Inferior parietal cortex (tissue), 1 donor: ENCODE results near the gene PLLP.

Experiments used
- DNase-seq: peaks from one replicate; pipeline ENCODE4 v3.0.0-alpha.2; 2016; ENCODE audit errors: extremely low spot score

The PLLP gene, protein sequence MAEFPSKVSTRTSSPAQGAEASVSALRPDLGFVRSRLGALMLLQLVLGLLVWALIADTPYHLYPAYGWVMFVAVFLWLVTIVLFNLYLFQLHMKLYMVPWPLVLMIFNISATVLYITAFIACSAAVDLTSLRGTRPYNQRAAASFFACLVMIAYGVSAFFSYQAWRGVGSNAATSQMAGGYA

DNA sequence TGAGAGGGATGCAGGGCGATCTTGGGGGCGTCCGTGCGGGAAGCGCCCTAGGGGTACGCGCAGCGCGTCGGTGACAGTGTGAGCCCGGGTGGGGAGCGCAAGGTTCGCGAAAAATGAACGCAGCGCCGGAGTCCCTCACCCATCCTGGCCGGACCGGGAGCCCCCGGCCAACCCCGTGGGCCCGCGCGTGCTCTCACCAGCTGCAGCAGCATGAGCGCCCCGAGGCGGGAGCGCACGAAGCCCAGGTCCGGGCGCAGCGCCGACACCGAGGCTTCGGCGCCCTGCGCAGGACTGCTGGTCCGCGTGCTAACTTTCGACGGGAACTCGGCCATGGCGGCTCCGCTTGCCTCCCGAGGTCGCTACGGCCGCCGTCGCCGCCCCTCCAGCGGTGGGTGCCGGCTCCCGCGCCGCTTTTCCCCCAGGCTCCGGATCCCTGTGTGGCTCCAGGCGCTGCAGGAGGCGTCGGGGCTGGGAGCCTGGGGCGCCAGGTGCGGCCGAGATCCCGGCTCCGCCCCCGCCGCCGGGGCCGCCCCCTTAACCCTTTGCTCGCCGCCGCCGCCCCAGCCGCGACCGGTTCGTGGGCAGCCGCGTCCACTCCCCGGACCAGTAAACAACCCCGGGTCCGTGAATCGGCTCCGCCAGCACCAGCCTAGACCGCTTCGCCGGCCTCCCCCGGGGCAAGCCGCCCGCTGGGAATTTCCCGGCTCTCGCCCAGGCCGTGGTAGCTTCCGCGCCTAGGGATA lies at the start of gene PLLP:
Gene PLLP, minus strand, starts transcription at position 464 of the 743 bp plus-strand sequence. Its CDS starts 132 bp downstream, at position 332.
- no peak for DNase-seq

DNA sequence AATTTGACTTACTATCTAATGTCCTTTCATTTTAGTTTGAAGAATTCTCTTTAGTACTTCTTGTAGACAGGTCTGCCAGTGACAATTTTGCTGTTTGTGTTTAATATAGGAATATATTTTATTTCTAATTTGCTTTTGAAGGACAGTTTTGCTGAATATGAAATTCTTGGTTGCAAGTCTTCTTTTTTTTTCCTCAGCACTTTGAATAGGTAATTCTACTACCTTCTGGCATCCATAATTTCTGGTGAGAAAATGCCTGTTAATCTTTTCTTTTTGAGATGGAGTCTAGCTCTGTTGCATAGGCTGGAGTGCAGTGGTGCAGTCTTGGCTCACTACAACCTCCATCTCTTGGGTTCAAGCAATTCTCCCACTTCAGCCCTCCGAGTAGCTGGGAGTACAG lies 48.9 kb upstream of the PLLP start:
- DNase-seq = no peak

DNA sequence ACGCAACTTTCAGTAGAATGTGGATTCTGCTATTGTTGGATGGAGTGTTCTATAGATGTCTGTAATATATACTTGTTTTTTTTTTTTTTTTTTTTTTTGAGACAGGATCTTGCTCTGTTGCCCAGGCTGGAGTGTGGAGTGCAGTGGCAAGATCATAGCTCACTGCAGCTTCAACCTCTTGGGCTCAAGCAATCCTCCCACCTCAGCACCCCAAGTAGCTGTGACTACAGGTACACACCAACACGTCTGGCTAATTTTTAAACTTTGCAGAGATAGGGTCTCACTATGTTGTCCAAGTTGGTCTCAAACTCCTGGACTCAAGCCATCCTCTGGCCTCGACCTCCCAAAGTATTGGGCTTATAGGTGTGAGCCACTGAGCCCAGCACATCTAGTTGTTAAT lies 46.9 kb upstream of the PLLP start:
- no peak for DNase-seq

DNA sequence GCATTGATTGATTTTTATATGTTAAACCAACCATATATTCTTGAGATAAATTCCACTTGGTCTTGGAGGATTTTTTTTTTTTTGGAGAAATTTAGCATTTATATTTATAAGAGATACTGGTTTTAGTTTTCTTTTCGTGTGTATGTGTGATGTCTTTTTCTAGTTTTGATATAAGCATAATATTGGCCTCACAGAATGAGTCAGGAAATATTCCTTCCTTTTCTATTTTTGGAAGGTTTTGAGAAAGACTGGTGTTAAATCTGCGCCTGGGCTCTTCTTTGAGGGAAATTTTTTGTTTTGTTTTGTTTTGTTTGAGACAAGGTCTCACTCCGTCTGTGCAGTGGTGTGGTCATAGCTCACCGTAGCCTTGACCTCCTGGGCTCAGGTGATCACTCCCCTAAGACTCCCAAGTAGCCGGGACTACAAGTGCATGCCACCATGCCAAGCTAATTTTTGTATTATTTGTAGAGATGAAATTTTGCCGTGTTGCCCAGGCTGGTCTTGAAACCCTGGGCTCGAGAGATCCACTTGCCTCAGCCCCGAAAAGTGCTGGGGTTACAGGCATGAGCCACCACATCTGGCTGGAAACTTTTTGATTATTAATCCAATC lies 45.4 kb upstream of the PLLP start:
- no peak for DNase-seq

DNA sequence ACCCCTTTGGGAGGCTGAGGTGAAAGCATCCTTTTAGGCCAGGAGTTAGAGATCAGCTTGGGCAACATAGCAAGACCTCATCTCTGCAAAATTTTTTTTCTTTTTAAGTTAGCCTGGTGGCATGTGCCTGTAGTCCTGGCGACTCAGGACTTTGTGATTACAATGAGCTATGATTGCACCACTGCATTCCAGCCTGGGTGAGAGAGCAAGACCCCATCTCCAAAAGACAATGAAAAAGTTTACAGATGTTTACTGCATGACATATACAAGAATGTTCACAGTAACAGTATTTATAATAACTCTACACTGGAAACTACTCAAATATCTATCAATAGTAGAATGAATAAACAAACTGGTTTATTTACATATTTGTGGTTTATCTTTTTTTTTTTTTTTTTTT lies 41.0 kb upstream of the PLLP start:
- no peak for DNase-seq

DNA sequence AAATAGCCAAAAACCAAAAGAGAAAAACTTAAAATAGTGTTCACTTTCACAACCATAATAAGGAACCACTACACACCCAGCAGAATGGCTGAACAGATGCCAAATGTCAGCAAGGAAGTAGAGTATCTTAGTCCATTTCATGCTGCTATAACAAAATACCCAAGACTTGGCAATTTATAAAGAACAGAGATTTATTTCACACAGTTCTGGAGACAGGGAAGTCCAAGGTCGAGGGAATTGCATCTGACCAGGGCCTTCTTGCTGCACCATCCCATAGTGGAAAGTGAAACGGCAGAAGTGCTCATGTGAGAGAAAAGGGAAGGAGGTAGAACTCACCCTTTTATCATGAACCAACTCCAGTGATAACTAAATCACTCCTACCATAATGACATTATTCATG lies 40.3 kb upstream of the PLLP start:
- DNase-seq = no peak

DNA sequence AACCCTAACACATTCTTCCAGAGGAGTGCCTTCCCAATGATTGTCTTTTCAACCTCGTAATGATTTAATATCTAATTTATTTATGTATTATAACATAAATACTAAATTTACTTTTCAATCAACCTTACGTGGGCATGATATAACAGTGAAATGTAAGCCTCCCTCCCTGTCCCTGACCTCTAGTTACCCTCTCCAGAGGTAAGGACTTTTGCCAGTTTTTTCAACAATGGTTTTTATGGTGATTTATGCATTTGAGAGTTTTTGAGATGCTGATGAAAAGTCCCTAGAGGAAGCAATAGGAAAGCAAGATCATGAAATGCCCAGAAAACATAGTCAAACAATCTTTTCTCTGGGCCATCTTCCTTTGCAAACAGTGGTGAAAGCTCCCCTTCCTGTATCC lies 35.2 kb upstream of the PLLP start:
- DNase-seq = no peak

DNA sequence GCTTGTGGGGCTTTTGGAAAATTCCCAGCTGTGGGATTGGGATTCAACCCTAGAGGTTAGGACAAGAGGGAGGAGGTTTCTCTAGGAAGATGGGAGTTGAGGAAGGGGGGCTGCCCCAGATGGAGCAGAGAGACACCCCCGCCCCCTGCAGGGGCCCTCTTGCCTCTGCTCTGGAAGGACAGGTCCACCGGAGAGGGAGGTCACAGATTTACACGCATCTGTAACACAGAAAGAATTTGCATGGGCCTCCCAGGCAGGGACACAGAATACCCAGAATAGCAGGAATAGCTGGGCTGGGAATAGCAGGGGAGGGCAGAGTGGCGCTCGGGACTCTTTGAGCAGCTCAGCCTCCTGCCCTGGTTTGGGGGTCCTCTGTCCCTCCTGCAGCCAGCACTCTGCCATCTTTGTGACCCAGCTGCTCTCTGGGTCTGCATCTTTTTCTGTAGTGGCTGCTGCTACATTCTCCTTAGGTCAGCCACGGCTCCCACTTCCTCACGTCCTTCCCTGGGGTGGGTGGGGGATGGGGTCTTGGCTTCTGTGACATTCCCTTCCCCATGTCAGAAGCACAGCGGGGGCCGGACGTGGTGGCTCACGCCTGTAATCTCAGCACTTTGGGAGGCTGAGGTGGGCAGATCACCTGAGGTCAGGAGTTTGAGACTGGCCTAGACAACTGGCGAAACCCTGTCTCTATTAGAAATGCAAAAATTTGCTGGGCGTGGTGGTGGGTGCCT lies 33.9 kb upstream of the PLLP start:
- DNase-seq = no peak

DNA sequence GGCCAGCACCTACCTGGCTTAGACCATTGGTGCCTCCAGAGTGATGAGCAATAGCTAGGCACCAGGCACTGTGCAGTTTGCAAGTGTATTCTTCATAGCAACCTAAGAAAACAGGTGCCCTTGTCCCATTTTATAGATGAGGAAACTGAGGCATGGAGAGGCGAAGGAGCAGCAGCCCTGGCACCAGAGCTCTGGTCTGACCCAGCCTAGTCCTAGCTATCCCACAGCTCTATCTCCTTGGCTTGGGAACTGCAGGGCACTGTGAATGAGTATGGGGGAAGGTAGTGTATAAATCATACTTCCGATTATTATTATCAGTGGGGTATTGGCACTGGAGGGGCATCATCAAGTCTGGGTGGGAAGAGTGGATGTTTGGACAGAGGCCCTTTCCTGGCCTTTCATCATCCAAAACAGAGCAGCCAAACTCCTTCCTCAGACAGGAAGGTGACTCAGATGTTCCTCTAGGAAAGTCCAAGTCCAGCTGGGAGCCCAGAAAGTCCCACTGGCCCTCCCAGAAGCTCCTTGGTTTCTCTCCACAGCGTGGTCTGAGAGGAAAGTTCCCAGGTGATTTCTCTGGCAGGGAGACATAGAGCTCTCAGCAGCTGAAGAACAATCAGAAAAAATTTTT lies 32.0 kb upstream of the PLLP start:
- DNase-seq = no peak

DNA sequence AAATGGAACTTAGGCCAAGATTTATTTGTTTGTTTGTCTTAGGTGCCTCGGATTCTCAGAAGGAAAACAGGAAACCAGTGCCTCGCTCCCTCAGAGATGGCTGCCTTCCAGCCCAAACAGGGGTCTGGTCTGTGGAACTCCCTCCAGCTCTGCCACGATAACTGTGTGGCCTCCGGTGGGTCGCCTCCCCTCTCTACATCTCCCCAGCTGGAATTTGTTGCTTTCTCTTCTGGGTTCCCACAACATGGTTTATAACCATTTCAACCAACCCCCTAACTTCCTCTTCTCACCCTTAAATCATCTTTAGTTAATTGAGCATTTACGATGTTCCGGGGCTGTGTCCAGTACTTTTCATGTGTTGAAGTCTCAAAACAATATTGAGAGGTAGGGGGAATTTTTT lies 30.9 kb upstream of the PLLP start:
- DNase-seq = no peak

DNA sequence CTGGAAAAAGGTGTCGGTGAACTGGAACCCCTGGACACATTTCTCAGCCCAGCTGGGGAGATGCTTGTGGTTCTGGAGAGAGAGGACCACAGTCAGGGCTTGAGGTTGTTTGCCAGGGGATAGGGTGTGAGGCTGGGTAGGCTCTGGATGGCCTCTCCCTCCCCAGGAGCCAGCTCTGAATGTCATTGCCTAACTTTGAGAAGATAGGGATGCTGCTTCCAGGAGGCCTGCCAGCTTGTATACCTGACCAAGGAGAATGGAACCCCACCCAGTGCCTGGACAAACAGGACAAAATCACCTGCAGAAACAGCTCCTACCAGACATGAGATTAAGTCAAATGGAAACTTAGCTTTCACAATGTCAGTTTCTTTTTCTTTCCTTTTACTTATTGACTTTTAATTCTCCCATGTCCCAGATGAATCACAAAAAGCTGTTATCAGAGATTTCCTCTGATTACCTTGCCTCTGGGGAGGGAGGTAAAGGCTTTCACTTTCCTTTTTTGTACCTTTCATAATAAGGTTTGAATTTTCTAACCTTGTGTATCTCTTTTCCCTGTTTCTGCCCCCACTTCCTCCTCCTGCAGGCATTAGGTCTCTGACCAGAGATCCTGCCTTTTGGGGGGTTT lies 29.8 kb upstream of the PLLP start:
- no peak for DNase-seq

DNA sequence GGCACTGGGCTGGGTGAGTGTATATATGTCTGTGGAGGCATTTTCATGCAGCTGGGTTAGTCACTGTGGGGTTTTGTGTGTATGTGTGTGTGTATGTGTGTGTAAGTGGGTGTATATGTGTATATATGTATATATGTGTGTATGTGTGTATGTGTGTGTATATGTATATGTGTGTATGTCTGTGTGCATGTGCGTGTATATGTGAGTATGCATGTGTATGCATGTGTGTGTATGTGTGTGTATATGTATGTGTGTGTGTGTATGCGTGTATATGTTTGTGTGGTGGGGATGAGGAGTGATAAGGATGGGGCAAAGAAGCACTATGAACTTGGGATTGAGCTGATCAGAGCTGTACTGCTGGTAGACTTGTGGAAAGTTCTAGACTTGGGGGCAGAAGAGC lies 29.0 kb upstream of the PLLP start:
- no peak for DNase-seq

DNA sequence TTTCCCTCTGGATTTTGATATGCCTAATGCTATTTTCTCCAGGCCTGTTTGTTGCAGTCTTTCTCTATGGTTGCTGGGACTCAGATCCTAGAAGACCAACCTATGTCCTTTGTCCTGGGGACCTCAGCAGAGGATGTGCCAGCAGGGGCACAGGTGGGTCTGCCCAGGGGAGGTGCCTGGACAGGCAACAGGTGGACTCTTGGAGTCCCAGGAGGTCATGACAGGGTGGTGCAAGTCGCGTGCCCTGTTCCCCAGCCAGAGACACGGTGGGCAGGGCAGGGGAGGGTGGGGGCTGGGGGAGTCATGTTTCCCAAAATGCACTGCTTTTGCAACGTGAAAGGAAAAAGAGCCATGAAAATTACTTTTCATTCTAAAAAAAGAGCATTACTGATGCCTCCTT lies 26.3 kb upstream of the PLLP start:
- no peak for DNase-seq

DNA sequence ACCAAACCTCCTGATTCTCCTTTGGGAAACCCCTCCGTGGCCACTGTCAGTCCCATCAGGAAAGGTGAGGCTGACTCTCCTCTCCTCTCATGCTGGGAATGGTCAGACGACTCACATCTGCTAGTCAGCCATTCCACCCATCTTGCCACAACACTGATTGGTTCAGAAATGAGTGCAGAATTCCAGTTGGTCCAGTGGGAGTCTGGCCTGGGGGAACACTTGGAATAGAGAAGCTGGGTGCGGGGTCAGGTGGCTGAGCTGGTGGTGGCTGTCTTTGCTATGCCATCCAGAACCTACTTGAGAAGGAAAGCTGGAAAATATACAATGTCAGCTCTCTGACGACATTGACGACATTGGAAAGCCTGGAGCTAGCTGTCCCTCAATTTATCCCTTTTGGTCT lies 23.6 kb upstream of the PLLP start:
- no peak for DNase-seq

DNA sequence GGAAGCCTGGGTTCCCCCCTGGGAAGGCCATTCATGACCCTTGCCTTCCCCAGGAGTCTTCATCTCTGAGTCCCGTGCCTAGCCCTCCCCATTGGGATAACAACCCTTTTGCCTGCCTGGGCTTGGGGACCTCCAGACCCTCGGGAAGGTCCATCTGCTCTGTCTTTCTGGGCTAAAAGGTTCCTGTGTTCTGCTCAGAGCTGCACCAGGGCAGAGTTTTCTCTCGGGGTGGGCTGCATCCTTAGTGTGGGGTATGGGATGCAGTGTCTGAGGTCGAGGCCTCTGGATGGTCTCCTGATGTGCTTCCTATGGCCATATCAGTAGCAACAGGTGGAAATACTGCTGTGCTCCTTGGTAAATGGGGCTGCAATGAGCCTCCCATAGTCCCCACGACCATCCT lies 22.9 kb upstream of the PLLP start:
- DNase-seq = no peak

DNA sequence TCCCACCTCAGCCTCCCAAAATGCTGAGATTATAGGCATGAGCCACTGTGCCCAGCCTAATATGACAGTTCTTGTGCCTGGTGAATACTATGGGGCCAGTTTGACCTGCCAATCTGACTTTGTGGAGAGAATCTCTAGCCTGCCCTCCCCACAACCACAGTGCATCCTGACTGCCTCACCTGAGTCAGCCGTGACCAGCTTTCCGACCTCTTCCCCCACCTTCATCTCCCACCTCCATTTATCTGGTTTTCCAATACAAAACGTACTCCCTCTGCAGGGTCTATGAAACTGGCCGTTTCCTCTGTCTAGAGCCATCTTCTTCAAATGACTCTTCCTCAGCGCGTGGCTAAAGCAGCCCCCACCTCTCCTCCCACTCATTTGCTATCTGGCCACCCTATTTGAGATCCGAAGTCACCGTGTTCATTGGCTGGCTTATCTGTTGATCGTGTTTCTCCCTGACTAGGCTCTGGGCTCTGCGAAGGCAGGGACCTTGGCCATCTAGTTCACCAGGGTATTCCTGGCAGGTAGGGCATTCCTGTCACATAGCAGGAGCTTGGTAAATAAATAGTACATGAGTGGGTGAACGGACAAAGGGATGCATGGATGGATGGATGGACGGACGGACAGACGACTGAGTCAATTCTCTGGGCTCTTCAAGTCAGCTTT lies 22.3 kb upstream of the PLLP start:
- no peak for DNase-seq

DNA sequence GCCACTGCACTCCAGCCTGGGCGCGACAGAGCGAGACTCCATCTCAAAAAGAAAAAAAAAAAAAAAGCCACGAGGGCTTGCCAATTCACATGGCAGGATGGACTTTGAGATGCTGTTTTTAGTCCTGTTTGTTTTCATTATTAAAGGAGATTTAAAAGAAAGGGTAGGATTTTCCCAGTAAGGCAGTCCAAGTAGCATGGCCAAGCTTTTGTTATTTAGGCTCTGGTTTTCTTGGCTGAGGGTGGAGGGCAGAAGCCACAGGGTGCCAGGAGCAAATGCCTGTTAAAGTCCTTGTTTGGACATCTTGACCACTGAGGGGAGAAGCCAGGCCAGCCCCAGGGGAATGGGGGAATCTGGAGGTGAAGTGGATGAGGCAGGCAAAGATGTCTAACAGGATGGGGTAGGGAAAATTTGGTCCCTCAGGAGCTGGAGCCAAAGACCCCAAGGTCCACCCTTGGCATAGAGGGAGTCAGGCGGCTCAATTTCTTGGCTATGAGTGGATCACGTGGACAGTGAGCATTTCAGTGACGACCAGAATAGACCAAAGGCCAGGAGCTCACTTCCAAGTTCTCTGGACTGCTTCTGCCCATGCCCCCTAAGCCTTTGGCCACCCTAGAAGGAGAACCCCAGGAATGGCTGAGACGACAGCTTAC lies 20.8 kb upstream of the PLLP start:
- no peak for DNase-seq

DNA sequence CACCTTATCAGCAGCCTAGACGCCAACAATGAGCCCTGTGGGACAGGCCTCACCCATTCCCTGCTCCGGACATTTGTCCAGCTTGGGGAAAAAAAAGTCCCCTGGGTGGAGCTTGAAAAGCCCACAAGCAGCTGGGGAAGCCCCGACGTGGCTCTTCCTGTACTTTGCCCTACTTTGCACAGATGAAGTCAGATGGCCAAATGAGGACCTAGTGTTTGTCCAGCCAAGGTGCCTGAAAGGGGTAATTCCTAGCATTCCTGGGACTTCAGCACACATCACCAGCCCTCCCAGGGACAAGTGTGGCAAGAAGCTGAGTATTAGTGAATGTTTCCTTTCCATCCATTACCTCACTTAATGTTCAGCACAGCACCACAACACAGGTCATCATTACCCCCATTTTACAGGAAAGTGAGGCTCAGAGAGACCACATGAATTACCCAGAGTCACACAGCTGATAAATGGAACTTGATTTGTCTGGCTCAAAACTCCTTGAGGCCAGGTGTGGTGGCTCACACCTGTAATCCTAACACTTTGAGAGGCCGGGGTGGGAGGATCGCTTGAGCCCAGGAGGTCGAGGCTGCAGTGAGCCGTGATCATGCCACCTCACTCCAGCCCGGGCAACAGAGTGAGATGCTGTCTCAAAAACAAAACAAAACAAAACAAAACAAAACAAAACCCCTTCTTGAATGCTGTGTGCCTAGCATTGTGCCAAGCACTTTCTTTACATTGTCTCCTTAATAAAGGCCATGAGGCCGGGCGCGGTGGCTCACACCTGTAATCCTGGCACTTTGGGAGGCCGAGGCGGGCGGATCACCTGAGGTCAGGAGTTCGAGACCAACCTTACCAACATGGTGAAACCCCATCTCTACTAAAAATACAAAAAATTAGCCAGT lies 19.9 kb upstream of the PLLP start:
- DNase-seq = no peak

DNA sequence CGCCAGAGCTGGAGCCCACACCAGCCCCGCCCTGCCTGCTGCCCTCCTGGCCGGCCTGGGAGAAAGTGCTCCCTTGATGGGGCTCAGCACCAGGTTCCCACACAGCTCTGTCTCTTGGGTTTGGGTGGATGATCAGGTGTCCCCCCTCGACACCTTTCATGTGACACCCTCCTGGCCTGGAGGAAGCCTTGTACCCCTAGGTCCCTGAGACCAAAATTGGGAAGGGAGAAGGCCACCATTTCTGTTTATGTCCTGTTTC lies 19.4 kb upstream of the PLLP start:
- DNase-seq = no peak
